ENCODE measurements around the gene STEAP3.

Gene STEAP3

GRCh38 chr2:119288576-119288975, 64.9 kb downstream of the STEAP3 start:
- TF ChIP-seq FOXP2 (optimal IDR thresholded peaks at IDR 0.05; ENCODE audit: borderline replicate concordance, extremely low read depth, extremely low read length, insufficient read depth) = no peak
- TF ChIP-seq REST (IDR thresholded peaks at IDR 0.05; ENCODE audit: insufficient read depth in 1 of 2, low read depth in 2 of 2, low read length in 2 of 2) = no peak
- no peak for TF ChIP-seq POLR2AphosphoS5 (IDR thresholded peaks at IDR 0.05; ENCODE audit: low read depth, low read length)
- TF ChIP-seq TAF1 (IDR thresholded peaks at IDR 0.05; ENCODE audit: borderline replicate concordance, insufficient read depth, low read length) = no peak
- no peak for TF ChIP-seq SIN3A (IDR thresholded peaks at IDR 0.05; ENCODE audit: borderline replicate concordance, insufficient read depth, low read length)

- no peak for TF ChIP-seq SIN3A (IDR thresholded peaks at IDR 0.05; ENCODE audit: borderline replicate concordance, insufficient read depth, low read length)
- TF ChIP-seq FOXP2 (optimal IDR thresholded peaks at IDR 0.05; ENCODE audit: borderline replicate concordance, extremely low read depth, extremely low read length, insufficient read depth) = no peak
- no peak for TF ChIP-seq REST (IDR thresholded peaks at IDR 0.05; ENCODE audit: insufficient read depth in 1 of 2, low read depth in 2 of 2, low read length in 2 of 2)
- no peak for TF ChIP-seq POLR2AphosphoS5 (IDR thresholded peaks at IDR 0.05; ENCODE audit: low read depth, low read length)
- TF ChIP-seq TAF1 (IDR thresholded peaks at IDR 0.05; ENCODE audit: borderline replicate concordance, insufficient read depth, low read length) = no peak
These were observed 65.5 kb downstream of the STEAP3 start for GRCh38 chr2:119289093-119289492.

GRCh38 chr2:119289642-119290041, 66.0 kb downstream of the STEAP3 start:
- TF ChIP-seq TAF1 (IDR thresholded peaks at IDR 0.05; ENCODE audit: borderline replicate concordance, insufficient read depth, low read length) (no peak), POLR2AphosphoS5 (IDR thresholded peaks at IDR 0.05; ENCODE audit: low read depth, low read length) (no peak), REST (IDR thresholded peaks at IDR 0.05; ENCODE audit: insufficient read depth in 1 of 2, low read depth in 2 of 2, low read length in 2 of 2) (no peak), FOXP2 (optimal IDR thresholded peaks at IDR 0.05; ENCODE audit: borderline replicate concordance, extremely low read depth, extremely low read length, insufficient read depth) (no peak), SIN3A (IDR thresholded peaks at IDR 0.05; ENCODE audit: borderline replicate concordance, insufficient read depth, low read length) (no peak)

GRCh38 chr2:119290859-119291587, 67.4 kb downstream of the STEAP3 start:
- no peak for TF ChIP-seq REST (IDR thresholded peaks at IDR 0.05; ENCODE audit: insufficient read depth in 1 of 2, low read depth in 2 of 2, low read length in 2 of 2)
- no peak for TF ChIP-seq TAF1 (IDR thresholded peaks at IDR 0.05; ENCODE audit: borderline replicate concordance, insufficient read depth, low read length)
- TF ChIP-seq POLR2AphosphoS5 (IDR thresholded peaks at IDR 0.05; ENCODE audit: low read depth, low read length) = no peak
- TF ChIP-seq SIN3A (IDR thresholded peaks at IDR 0.05; ENCODE audit: borderline replicate concordance, insufficient read depth, low read length) = no peak
- TF ChIP-seq FOXP2 (optimal IDR thresholded peaks at IDR 0.05; ENCODE audit: borderline replicate concordance, extremely low read depth, extremely low read length, insufficient read depth) = no peak

Data from PFSK-1 (cell line).